HG03175 (cell line): ENCODE data around the gene TMEM169.
A peak's percentile ranks its signal among the peaks of the same experiment; 100 is the strongest.

Source experiments
- ATAC-seq: cut with Tn5 transposase; IDR thresholded peaks from one replicate; pipeline ENCODE4 v1.9.1; 2021; ENCODE audit warnings: mild to moderate bottlenecking, moderate library complexity; ENCODE audit not compliant: unreplicated experiment

The TMEM169 gene, protein sequence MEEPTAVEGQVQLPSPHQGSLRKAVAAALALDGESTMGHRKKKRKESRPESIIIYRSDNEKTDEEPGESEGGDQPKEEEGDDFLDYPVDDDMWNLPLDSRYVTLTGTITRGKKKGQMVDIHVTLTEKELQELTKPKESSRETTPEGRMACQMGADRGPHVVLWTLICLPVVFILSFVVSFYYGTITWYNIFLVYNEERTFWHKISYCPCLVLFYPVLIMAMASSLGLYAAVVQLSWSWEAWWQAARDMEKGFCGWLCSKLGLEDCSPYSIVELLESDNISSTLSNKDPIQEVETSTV

DNA sequence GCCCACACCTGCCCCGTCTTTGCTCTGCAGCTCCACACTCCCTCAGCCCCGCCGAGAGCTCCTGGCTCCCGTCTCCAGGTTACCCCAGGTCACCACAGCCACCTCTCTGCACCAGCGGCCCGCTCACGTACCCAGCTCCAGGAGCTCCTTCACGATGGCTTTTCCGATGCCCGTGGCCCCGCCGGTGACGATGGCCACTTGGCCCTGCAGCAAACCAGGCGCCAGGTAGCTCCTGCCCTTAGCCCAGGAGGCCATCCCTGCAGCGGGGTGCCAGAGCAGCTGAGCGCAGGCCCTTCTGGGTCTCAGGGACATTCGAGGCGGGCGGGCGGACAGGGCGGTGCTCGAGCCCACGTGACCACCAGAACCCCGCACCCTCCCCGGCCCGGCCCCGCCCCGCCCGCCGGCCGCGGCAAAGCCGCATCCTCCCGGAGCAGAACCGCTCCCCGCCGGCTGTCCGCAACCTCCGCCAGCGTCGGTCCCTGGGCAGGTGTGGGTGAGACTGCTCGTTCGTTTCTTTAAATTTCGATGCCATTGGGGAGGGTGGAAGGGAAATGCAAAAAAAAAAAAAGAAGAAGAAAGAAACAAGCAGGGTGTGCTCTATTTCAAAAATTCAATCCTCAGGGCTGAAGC lies at the start of gene TMEM169, which contains the start of gene PECR:
TSS of gene TMEM169 (plus strand) at position 433 of the 630 bp plus-strand sequence. CDS start 14,045 bp downstream, outside the sequence.
TSS of gene PECR (minus strand) at position 323 of the 630 bp plus-strand sequence. CDS start at position 255, 68 bp downstream.
- peak; percentile 95 for ATAC-seq

DNA sequence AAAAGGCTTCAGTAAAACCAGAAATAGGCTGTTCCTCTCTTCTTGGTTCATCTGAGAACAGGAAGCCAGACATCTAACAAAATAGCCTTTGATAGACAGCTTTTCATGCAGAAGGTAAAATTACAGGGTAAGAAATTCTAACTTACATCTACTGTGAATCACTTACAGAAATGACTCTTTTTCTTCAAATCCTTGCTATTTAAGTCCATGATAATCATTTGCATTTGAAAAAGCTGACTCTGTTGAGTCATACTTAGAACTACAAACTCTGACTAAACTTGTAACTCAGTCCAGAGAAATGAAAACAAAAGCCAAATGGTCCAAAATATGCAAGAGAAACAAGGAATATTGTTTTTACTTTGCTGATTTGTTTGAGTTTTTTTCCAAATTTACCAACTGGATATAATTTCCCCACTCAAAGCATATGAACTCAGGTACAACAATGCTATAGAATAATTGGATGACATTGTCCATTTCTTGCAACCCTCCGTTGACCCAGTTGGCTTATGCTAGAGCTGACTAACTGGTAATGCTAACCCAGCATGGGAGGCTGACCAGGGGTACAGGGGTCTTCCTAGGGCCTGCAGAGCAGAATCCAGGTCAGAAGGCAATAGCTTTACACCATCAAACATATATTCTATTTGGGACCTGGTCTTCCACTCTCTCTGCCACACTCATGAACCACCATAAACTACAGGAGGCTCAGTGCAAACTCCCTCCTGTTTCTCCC lies 49.6 kb upstream of the TMEM169 start:
- peak; percentile 84 for ATAC-seq

DNA sequence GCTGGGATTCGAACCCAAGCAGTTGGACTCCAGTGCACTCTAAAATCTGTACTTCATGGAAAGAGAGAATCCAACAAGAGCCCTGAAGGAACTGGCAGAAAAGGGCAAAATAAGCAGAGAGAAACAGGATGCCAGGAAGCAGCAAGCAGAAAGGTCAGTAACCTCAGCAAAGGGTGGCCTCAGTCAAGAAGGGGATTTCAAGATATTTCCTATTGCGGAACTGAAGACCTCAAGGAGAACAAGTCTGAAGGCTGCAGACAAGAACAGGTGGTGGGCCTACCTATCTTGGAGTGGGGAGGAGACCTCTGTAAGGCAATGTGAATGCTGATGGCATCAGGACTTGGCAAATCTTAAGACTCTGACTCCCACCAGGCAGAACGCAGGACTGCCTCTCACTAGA lies 48.3 kb upstream of the TMEM169 start:
- ATAC-seq: no peak

DNA sequence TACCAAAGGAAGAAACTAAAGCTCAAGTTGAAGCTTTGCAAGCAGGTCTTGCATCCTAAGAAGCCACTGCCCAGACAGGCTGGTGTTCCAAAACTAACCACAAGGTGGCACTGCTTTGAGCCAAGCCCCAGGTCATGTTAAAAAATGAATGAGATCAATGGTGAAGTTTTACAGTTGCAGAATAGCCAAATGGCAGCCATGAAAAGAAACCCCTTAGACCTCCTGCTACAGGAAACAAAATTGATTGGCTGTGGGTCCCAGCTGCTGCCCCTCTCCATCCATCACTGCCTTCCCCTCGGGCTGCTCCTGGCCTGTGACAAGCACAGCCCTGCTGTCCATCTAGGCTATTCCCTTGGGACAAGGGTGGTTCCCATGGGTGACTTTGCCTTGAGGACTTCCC lies 47.7 kb upstream of the TMEM169 start:
- peak; percentile 45 for ATAC-seq

DNA sequence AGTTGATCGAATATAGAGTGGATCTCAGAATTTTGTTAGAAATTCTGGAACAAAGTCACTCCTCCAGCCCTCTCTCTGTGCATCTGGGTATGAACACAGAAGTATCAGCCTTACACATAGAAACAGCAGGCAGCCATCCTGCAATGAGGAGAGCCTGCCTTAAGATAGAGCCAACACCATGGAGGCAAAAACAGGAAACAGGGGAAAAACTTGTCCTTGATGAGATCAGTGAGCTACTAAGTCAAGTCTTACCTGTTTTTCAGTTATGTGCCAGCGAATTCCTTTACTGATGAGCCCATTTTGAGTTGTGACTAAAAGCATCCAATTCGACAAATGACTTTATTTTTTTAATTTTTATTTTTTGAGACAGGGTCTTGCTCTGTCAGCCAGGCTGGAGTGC lies 41.8 kb upstream of the TMEM169 start:
- ATAC-seq: no peak

DNA sequence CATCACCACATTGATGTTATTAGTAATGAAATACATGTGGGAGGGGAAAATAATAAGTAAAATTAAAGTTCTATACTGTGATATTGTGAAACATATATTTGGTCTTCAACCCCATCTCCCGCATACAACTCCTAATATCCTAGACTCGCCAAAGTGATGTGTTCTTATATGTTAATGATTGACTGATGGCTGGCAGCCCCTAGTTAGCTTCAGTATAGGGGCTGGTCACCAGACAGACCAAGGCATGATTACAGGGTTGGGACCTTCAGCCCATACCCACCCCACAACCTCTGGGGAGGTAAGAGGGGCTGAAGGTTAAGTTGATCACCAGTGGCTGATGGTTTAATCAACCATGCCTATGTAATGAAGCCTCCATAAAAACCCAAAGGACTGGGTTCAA lies 40.3 kb upstream of the TMEM169 start:
- no peak for ATAC-seq

DNA sequence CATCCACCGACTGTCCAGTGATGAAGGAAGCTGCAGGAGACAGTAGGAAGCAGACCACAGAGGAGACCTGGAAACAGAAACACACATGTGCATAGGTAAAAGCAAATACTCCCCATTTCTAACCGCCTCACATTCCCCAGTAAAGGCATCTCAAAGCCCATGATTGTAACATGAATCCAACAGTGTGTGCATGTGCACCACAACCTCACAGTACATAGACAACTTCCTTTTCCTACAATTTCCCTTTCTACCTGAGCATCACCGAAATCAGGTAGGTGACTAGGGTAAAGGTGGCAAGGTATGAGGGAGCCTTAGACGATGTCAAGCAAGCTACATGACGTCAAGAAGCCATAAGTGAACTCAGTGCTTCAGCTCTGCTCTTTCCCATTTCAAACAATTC lies 37.8 kb upstream of the TMEM169 start:
- ATAC-seq: no peak

DNA sequence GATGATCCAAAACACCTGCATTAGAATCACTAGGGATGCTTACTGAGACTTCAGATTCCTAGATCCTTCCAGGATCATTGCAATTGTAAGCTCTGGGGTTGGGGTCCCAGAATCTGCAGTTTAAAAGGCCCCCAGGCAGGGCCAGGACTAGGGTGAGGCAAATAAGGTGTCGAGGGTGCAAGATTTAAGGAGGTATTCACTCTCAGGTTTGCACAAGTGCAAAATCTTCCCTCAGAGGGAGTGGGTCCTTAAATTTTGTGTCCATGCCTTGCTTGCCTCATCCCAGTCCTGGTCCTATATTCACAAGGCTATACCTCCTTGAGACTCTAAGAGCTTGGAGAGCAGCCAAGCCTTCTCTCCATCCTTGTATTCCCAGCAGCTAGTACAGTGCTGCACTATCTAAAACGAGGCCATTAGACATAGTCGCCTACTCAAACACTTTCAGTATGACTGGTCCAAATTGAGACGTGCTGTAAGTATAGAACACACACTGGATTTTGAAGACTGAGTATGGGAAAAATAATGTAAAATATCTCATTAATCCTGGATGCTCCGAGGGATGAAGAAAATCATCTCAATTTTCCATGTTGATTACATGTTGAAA lies 36.7 kb upstream of the TMEM169 start:
- peak; percentile 90 for ATAC-seq

DNA sequence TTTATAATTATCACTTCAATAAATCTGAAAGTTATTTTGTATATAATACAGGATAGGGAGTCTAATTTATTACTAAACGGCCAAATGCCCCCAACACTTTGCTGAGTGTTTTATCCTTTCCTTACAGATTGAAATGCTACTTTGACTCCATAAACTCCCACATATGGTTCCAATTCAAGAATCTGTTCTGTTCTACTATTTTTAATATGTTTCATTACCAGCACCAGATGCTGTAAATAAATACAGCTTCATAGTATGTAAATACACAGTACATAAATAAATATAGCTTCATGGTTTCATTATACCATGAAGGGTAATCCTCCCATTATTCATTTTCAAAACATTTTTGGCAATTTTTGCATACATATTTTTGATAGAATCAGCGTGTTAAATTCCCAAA lies 34.3 kb upstream of the TMEM169 start:
- no peak for ATAC-seq

DNA sequence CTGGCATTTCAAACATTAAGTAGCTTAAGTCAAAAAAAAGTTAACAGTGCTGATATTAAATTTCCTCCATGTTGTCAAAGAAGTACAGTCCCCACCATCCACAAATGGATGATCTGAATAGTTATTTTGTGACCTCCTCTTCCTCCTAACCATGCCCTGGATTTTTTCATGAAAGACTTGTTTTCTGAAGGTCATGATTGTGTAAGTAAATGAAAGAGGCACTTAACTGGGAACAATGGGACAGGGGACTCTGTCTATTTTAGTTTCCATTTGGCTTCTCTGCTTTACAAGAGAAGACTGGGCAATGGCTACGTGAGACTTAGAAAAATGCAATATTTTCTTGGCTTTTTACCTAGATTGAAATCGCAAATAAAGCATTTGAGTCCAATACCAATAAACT lies 32.3 kb upstream of the TMEM169 start:
- no peak for ATAC-seq

DNA sequence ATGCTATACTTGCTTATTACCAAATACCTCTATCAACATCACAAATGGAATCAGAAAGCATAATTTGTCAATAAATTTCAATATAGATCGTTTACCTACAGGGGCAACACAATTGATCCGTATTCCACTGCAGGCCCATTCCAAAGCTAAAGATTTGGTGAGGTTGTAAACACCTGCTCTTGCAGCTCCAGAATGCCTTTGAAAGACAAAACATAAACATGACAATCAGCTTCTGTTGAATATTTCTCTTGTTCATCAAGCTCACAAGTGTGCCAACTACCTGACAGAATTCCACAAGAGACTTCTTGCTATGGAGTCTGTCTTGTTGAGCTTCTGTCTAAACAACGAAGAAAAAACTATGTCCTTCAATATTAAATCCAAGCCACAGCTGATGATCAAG lies 30.4 kb upstream of the TMEM169 start:
- ATAC-seq: no peak

DNA sequence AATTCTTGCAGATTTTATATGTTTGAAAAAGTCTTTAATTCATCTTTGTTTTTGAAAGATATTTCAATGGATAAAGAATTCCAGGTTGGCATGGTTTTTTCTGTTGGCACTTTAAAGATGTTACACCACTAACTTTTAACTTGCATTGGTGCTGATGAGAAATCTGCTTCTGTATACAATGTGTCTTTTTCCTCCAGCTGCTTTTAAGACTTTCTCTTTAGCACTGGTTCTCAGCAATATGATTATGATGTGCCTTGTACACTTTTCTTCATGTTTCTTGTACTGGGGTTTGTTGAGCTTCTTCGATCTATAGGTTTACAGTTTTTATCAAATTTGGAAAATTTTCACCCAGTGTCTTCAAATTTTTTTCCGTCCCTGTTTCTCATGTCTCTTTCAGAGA lies 29.3 kb upstream of the TMEM169 start:
- ATAC-seq: no peak

DNA sequence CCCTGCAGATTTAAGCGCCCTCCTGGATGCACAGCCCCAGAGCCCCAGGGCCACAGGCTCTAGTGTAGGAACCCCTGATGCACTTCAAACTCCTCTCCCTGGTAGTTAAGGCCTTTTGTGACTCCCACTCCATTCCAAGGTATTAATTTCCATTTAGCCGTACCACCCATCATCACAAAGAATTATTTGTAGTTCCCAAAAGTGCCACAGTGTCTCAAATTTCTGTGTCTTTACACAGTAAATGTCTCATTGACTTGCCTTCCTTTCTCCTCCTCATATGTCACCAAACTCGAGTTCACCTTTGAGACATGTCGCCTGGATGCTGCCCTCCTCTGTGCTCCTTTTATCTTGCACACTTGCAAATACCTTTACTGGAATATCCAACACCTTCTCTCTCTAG lies 26.0 kb upstream of the TMEM169 start:
- ATAC-seq: no peak

DNA sequence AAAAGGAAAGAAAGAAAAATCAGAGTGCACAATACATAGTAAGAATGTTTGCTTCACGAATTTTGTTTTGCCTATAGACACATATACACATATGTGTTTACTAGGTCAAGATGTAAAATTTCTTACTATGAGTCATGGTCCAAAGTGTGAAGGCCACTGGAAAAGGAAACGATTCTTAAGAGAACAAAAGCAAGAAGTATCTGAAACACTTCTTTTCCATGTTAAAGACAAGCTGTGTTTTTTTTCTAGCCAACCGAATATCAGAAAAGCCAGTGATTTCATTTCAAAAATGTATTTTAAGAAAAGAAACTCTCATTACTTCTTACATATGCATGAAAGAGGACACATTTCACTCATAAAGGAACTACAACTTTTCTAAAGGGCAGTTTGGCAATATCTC lies 25.0 kb upstream of the TMEM169 start:
- ATAC-seq: peak; percentile 45

DNA sequence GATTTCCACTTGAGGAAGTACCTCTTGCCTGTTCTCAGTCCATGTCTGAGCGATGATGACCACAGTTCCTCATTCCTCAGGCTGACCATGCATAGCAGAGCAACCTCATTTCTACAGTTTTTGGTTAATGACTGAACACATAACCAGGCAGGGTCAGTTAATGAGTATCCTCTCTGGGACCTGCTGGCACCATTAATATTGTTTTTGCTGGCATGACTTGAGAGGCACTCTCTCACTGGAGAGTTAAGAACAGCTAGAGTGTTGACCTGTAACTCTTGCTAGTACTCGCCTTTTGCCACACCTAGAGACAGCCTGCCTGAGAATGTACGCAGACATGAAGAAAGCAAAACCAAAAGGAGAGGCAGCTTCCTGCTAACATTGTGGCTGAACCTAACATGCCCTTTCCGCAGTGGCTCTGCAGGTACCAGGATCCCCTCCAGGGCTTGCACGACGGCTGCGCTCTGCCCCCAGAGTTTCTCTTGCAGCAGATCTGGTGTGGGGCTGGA lies 24.0 kb upstream of the TMEM169 start:
- peak; percentile 82 for ATAC-seq

DNA sequence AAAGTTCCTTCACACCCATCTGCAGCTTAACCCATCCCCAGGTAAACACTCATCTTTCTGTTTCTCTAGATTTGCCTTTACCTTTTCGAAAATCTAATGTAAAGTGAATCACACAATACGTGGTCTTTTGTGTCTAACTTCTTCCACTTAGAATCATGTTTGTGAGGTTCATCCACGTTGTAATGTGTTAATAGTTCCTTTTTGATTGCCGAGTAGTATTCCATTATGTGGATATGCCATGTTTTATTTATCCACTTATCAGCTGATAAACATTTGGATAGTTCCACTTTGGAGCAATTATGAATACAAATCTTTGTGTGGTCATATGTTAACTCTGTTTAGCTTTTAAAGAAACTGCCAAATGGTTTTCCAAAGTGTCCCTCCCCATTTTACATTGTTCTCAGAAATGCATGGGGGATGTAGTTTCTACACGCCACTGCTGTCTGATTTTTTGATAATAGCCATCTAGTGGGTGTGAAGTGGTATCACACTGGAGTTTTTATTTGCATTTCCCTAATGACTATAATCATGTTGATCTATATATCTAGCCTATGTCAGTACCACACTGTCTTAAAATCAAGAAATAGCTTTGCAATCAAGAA lies 22.4 kb upstream of the TMEM169 start:
- ATAC-seq: no peak

DNA sequence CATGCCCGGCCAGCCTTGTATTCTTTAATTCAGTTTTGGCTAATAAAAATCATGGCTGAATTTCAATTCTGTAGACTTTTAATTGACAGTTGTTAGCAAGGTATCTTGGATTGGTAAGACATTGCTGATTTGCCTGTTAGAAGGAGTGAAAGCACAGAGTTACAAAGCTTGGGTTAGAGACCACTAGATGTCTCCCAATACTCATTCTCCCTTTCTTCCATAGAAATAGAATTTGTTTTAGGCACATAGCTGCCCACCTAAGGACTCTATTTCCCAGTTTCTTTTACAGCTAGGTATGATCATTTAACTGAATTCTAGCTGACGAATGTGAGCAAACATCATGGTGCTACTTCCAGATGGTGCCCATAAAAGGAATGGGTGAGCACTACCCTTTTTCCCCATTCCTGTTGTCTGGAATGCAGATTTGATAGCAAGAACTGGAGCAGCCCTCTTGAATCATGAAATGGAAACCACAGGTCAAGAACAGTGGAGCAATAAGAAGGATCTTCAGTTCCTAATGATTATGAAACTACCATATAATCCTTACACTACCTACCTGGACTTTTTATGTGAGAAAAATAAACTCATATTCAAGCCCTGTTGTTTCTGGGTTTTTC lies 17.6 kb upstream of the TMEM169 start:
- ATAC-seq: no peak

DNA sequence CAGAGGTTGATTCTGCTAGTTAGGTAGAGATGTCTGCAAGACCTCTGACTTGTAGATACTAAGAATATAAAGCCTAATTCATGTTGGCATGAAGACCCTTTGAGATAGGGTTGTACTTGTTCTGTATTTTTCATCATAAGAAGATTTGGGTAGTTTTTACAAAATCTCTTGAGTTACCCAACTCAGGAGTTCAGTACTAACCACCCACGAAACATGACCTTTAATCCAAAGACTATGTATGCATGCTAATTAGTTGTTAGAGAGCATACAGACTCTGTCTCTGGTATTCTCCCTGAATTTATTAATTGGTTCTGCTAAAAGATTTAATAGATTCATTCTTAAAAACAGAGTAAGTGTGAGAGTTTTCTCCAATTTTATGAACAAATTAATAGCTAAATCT lies 17.1 kb upstream of the TMEM169 start:
- no peak for ATAC-seq

DNA sequence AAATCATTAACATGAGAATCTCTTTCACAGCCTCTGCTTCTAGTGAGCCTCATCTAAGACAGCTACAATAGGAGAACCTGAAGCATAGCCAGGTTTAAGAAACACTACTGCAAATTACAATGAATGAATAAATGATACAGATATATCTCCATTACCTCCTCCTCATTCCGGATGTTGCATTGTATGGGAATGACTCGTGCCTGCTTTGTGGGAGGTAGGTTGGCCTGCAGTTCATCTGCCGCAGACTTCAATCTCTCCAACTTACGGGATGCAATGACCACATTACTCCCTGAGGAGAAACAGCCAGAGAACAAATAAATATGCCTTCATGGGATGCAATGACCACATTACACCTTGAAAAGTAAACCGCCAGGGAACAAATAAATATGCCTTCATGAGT lies 15.5 kb upstream of the TMEM169 start:
- ATAC-seq: no peak

DNA sequence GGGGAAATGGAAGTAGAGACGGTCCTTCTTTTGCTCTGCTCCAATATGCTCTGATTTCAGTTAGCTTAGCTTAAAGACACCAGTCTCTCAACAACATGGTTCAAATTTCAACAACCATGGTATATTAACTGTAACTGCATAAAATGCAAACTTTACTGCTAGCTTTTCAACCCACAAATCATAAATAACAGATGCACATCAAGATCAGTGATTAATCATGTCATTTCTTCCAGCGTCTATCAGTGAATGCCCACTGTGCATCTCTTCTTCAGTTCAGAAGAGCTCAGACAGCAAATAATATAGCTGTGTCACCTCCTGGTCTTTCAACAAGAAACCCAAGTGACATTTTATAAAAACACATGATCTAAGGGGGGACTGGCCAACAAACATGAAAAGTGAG lies 12.7 kb upstream of the TMEM169 start:
- ATAC-seq: no peak

DNA sequence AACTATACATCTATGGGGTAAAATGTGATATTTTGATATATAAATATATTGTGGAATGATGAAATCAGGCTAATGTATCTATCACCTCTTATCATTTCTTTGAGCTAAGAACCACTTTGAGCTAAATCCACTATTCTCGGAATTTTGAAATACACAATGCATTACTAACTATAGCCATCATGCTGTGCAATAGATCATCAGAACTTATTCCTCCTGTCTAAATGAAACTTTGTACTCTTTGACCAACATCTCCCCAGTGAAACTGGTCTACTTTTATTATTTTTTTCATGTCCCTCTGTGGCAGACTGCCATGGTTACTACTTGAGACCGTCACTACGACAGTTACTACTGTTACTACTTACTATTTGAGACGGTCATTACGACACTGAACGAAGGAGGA lies 11.5 kb upstream of the TMEM169 start:
- no peak for ATAC-seq
